Fibroblast of villous mesenchyme (primary cell): ENCODE data around the gene ADSS1. TPM values are rescaled to one million over a fixed set of nuclear protein-coding genes. Genes with fewer than 3 reads are reported as not detected.

Source experiments
- DNase-seq: peaks from one replicate; pipeline ENCODE4 v3.0.0-alpha.2; 2010; ENCODE audit warnings: low read depth
- H3K4me3 ChIP-seq: 2 replicates; pipeline ENCODE4 v1.5.1; 2011; ENCODE audit warnings: low read depth, mild to moderate bottlenecking, low read length
- total RNA-seq: library from RNA; depleted of rRNA; stranded (reverse); fragments of >200 nt; gene quantifications from 2 replicates; pipeline ENCODE4 v1.2.3, GENCODE V29; 2012
- TF ChIP-seq, protein P1 (sequence below): IDR thresholded peaks from 2 replicates; pipeline ENCODE4 v1.5.1; 2012; ENCODE audit warnings: low read depth, mild to moderate bottlenecking, low read length; ENCODE audit not compliant: insufficient read depth

ADSS1 gene
- total RNA-seq, 1 donor, result 4.3 TPM

DNA sequence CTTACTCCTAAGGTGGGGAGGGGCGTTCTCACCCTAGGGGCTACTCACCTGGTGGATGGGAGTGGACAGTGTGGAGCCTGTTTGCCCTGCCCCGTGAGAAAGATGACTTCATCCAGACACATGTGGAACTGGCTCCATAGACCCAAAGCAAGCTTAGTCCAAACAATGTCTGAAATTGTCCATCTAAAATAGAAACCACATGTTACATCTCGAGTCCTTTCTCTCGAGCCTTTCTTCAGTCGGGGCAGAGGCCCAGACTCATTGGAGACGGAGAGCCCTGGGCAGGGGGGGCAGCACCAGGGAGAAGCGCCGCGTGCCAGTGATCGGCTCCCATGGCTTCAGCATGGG is 33.2 kb downstream of the ADSS1 start:
- no peak overlapping the region for H3K4me3 ChIP-seq
- TF ChIP-seq, protein P1, sequence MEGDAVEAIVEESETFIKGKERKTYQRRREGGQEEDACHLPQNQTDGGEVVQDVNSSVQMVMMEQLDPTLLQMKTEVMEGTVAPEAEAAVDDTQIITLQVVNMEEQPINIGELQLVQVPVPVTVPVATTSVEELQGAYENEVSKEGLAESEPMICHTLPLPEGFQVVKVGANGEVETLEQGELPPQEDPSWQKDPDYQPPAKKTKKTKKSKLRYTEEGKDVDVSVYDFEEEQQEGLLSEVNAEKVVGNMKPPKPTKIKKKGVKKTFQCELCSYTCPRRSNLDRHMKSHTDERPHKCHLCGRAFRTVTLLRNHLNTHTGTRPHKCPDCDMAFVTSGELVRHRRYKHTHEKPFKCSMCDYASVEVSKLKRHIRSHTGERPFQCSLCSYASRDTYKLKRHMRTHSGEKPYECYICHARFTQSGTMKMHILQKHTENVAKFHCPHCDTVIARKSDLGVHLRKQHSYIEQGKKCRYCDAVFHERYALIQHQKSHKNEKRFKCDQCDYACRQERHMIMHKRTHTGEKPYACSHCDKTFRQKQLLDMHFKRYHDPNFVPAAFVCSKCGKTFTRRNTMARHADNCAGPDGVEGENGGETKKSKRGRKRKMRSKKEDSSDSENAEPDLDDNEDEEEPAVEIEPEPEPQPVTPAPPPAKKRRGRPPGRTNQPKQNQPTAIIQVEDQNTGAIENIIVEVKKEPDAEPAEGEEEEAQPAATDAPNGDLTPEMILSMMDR, result no peak
- no peak for DNase-seq

DNA sequence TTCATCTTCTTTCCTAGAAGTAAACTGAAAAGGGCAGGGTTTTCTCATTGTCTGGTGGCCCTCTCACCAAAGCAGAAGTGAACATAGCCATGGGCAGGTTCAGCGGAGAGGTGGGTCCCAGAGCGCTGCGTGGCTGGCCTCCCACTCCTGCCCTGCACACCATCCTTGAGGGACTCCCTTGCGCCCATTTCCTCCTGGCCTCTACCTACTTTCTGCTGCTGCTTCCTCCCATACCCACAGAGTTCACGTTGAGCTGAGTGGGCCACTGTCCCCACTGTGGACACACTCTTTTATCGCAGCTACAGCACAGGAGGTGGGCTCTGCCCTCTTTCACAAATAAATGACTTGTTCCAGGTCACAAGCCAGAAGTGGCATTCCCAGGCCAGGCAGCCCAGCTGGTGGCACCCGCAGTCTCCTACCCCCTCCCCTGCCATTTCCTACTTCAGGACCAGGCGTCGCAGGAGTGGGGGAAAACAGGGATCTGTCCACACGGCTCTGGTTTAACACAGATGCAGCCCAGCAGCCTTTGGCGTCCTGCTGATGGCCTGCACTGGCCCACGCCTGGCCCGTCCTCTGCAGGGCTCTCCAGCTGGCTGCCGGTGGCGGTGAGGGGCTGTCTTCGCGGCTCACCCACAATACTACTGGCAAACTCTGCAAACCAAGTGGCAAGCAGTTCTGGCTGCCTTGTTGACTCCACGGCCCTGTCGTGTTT is 33.8 kb downstream of the ADSS1 start:
- no peak for DNase-seq

DNA sequence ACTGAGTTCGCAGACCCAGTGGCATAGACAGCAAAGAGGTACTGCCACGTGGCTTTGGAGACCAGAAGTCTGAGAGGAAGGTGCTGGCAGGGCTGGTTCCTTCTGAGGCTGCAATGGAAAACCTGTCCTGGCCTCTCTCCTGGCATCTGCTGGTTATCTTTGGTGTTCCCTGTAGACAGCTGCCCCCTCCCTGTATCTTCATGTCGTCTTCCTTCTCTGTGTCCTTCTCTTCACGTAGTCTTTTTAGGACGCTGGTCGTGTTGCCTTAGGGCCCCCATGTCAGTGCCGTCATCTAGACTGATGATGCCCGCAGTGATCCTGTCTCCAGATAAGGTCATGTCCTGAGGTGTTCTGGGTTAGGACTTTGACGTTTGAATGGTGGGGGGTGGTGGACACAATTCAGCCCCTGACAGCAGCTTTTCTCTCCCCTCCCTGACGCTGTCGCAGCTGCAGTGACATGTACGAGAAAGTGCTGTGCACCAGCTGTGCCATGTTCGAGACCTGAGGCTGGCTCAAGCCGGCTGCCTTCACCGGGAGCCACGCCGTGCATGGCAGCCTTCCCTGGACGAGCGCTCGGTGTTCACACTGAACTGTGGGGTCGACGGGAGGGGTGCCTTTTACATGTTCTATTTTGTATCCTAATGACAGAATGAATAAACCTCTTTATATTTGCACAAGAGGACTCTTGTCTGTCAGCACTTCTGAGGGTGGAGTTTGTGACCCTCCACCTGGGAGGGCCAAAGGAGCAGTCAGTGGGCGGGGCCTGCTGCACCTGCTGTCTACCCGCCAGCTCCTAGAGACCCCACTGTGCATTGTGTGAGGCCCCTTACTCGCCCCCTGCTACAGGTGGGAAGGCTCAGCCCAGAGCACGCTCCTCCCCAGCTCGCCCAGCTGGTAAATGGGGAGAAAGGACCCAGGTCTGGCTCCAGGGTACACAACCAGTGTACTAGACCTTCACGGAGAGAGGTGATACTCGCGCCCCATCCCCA is 35.2 kb downstream of the ADSS1 start:
- DNase-seq, result no peak
- H3K4me3 ChIP-seq, result no peak overlapping the region
- TF ChIP-seq, protein P1, result no peak

More for the DNA sequence above, 33.8 kb downstream of the ADSS1 start:
- no peak overlapping the region for H3K4me3 ChIP-seq
- TF ChIP-seq, protein P1, result no peak

DNA sequence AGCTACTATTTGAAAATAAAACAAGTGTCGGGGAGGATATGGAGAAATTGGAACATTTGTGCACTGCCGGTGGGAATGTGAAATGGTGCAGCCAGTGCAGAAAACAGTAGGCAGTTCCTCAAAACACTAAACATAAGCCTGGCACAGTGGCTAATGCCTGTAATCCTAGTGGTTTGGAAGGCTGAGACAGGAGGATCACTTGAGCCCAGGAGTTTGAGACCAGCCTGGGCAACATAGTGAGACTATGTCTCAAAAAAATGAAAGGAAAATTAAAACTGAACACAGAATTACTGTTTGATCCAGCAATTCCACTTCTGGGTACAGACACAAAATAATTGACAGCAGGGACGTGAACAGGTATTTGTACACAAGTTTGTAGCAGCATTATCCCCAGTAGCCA is 41.5 kb downstream of the ADSS1 start:
- TF ChIP-seq, protein P1, result no peak
- DNase-seq, result no peak
- no peak overlapping the region for H3K4me3 ChIP-seq

DNA sequence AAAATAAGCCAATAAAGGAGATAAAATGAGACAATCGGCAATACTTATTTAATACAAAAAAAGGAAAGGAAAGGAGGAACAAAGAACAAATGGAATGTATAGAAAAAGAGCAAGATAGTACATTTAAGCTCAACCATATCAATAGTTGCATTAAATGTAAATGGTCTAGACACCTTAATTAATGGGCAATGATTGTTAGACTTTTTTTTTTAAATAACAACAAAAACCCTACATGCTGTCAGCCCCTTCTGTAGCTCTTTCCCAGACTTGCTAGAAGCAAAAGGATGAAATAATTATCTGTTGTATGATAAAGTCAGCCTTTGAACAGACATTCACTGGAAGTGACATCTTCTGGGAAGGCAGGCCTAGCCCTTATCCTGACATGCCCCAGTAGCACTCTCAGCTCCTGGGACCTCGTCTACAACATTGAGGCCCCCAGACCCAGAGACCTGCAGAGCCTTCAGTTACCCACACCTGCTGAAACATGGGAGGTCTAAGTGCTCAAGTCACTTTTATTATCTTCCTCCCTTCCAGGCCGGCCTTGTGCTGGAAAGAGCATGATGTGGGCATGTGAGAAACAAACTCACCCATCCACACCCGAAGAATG is 42.3 kb downstream of the ADSS1 start:
- DNase-seq, result no peak
- TF ChIP-seq, protein P1, result no peak
- H3K4me3 ChIP-seq, result no peak overlapping the region

DNA sequence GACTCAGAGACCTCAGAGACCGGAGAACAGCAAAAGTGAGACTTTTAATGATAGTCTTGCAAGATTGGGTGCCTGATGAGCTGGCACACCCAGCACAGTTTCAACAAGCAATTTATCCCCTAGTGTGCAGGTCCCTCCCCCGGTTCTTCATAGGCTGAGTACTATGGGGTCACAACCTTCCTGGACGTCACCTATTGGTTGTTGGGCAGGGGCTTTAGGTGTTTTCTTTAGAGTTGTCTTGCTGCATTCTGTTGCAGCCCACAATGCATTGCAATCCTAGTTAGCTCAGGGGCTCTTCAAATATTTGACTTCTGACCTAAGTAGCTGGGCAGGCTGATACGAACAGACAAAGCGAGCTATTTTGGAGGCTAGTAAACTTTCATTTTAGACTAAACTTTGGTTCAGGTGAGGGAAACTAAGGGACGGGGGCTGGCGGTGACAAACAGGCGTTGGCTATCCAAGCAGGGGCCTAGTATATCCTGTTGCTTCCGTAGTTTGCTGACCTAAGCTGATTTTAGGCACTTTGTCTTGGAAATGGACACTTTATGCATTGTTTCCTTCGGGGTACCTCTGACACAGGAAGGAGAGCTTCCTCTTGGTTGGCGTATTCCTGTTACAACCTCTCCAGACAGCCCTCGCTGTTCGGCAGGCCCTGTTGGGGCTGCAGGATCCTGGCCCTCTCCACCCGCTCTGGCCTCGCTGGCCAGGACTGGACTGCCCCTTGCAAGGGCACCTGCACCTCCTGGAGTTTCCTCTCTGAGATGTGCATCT is 43.0 kb downstream of the ADSS1 start:
- TF ChIP-seq, protein P1, result no peak
- DNase-seq, result no peak

More for the DNA sequence above, 43.0 kb downstream of the ADSS1 start:
- H3K4me3 ChIP-seq, result no peak overlapping the region
